CD4-positive, alpha-beta T cell (primary cell): Measurements from ENCODE around the gene DTX1. TPM values are rescaled to one million over a fixed set of nuclear protein-coding genes. Genes with fewer than 3 reads are reported as not detected.
A peak's percentile ranks its signal among the peaks of the same experiment; 100 is the strongest.

ENCODE experiments used
- ATAC-seq: fragments of 200-7000 bp; cut with Tn5 transposase; one replicate; pipeline ENCODE4 v1.10.0; 2022; ENCODE audit warnings: mild to moderate bottlenecking; ENCODE audit not compliant: poor library complexity
- CTCF ChIA-PET: fragments of 350-600 bp; sonication (Branson Sonifier 250); formaldehyde crosslinking; loops from one replicate; lab custom pipeline; 2021; ENCODE audit warnings: antibody characterized with exemption, inconsistent platforms; lab: Charles Lee
- POLR2A ChIA-PET: fragments of 350-600 bp; sonication (Branson Sonifier 250); formaldehyde crosslinking; loops from one replicate; lab custom pipeline; 2021; ENCODE audit warnings: antibody characterized with exemption, inconsistent platforms; lab: Charles Lee
- DNase-seq, 14 experiments: peaks; one replicate each; pipeline ENCODE4 v3.0.0-alpha.2; 2013 to 2020; ENCODE audit warnings: mixed read lengths in 2 of 14
- H3K27ac ChIP-seq, 2 donors: one replicate each; pipeline versions ENCODE4 v1.5.1 to v1.7.0; 2013; ENCODE audit warnings: low read length in 2 of 2, low read depth in 1 of 2, mild to moderate bottlenecking in 1 of 2
- H3K27me3 ChIP-seq, 2 experiments: 1 replicate in 1 of 2; 2 replicates in 1 of 2; pipeline versions ENCODE4 v1.6.1 to v1.7.0; 2013; ENCODE audit warnings: low read length in 2 of 2, control low read depth in 1 of 2, mild to moderate bottlenecking in 1 of 2, moderate library complexity in 1 of 2; ENCODE audit not compliant: insufficient read depth in 2 of 2, control insufficient read depth in 1 of 2
- H3K36me3 ChIP-seq: one replicate; pipeline ENCODE4 v1.6.1; 2013; ENCODE audit warnings: low read length, control low read depth; ENCODE audit not compliant: insufficient read depth
- H3K4me1 ChIP-seq: one replicate; pipeline ENCODE4 v1.6.1; 2013; ENCODE audit warnings: low read length, control low read depth; ENCODE audit not compliant: insufficient read depth
- H3K4me3 ChIP-seq: one replicate; pipeline ENCODE4 v1.5.1; 2013; ENCODE audit warnings: mild to moderate bottlenecking, low read length, moderate library complexity
- H3K9me3 ChIP-seq, 2 experiments: 1 replicate in 1 of 2; 2 replicates in 1 of 2; pipeline versions ENCODE4 v1.6.1 to v1.7.0; 2013; ENCODE audit warnings: low read length in 2 of 2, mild to moderate bottlenecking in 2 of 2, control low read depth in 1 of 2, moderate library complexity in 1 of 2; ENCODE audit not compliant: control insufficient read depth in 1 of 2, insufficient read depth in 1 of 2
- H3K27ac Mint-ChIP-seq: one replicate; pipeline ENCODE4 v1.8.0; 2020; ENCODE audit warnings: mixed read lengths
- H3K27me3 Mint-ChIP-seq: one replicate; pipeline ENCODE4 v1.8.0; 2021; ENCODE audit warnings: mixed read lengths
- H3K36me3 Mint-ChIP-seq: one replicate; pipeline ENCODE4 v1.8.0; 2021; ENCODE audit warnings: low read depth, mixed read lengths
- H3K4me1 Mint-ChIP-seq: one replicate; pipeline ENCODE4 v1.8.0; 2021; ENCODE audit warnings: low read depth, mixed read lengths
- H3K4me3 Mint-ChIP-seq: one replicate; pipeline ENCODE4 v1.8.0; 2020; ENCODE audit warnings: mild to moderate bottlenecking, mixed read lengths
- H3K9me3 Mint-ChIP-seq: one replicate; pipeline ENCODE4 v1.8.0; 2020; ENCODE audit warnings: mixed read lengths
- intact Hi-C, 2 experiments: fragments of 100-400 bp; cut with DNase I in 1 of 2; cut with micrococcal nuclease in 1 of 2; formaldehyde crosslinking; loops; one replicate each; pipeline versions ENCODE4 v1.15.1 to v1.9.0; 2023 to 2025; cut with DNase I, micrococcal nuclease
- total RNA-seq, 174 experiments: library from RNA in 2 of 174; stranded (reverse) in 2 of 174; gene quantifications; one replicate each; pipeline ENCODE4 v1.2.3 and lab custom pipeline; 2021 to 2026
- TF ChIP-seq, protein P1 (sequence below): fragments of 200-600 bp; IDR thresholded peaks from one replicate; pipeline ENCODE4 v1.8.0; 2022; ENCODE audit warnings: antibody characterized with exemption, mild to moderate bottlenecking

DTX1 gene
- total RNA-seq, 2 experiments from 2014 or later = 14.0 to 14.2 TPM

DNA sequence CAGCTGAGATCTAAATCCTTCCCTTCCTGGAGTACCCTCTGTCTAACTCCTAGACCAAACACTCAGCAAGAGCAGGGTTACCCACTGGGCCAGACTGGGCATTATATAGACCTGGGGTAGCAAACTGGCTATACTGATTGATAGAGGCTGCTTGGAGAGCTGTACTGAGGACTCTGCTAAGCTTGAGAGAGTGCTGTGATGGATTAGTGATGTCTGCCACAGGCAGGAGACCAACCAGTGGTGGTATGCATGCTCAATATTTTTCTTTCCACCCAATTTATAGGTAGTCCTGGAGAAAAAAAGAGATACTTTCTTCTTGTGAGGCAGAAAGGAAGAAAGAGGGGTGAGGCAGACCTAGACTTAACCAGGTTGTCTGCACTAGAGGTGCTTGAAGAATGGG lies 33.3 kb downstream of the DTX1 start:
- ATAC-seq = no peak
- DNase-seq = no peak
- peaks cover 90% of the 10 kb centered on the region for H3K4me1 ChIP-seq

DNA sequence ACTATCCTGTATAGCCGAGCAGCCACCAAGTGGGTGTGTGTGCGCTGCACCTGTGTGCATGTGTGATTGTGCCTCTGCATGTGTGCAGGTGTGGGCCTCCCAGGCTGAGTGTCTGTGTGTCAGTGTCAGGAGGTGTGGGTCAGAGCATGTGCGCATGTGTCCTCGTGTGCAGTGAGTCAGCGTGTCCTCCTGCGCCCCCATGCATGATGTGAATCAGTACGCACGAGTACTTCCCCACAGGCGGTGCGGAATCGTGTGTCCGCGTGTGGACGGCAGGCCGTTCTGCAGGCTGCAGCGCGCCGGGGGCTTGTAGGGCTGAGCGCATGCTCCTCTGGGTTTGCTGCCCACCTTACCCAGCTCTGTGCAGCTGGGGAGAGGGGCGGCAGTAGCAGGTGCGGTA lies 34.2 kb downstream of the DTX1 start:
- peaks cover 21% of the 10 kb centered on the region for H3K36me3 Mint-ChIP-seq
- H3K9me3 Mint-ChIP-seq = no peaks in the 10 kb centered on the region
- peak overlapping the region; percentile 23 for H3K4me3 Mint-ChIP-seq

More for the DNA sequence above, 33.3 kb downstream of the DTX1 start:
- Histone ChIP-seq H3K27me3 (no peaks in the 10 kb centered on the region), H3K36me3 (no peaks in the 10 kb centered on the region), H3K27ac (peak overlapping the region; percentile 58 to 76), H3K9me3 (no peaks in the 10 kb centered on the region), H3K4me3 (peak overlapping the region; percentile 26)
- Mint-ChIP-seq H3K36me3 (peaks cover 14% of the 10 kb centered on the region), H3K27me3 (no peaks in the 10 kb centered on the region), H3K4me1 (peaks cover 90% of the 10 kb centered on the region), H3K9me3 (no peaks in the 10 kb centered on the region), H3K27ac (peak overlapping the region; percentile 66), H3K4me3 (peak overlapping the region; percentile 26)
- TF ChIP-seq, protein P1, sequence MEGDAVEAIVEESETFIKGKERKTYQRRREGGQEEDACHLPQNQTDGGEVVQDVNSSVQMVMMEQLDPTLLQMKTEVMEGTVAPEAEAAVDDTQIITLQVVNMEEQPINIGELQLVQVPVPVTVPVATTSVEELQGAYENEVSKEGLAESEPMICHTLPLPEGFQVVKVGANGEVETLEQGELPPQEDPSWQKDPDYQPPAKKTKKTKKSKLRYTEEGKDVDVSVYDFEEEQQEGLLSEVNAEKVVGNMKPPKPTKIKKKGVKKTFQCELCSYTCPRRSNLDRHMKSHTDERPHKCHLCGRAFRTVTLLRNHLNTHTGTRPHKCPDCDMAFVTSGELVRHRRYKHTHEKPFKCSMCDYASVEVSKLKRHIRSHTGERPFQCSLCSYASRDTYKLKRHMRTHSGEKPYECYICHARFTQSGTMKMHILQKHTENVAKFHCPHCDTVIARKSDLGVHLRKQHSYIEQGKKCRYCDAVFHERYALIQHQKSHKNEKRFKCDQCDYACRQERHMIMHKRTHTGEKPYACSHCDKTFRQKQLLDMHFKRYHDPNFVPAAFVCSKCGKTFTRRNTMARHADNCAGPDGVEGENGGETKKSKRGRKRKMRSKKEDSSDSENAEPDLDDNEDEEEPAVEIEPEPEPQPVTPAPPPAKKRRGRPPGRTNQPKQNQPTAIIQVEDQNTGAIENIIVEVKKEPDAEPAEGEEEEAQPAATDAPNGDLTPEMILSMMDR = no peak
- ChIA-PET CTCF (interaction anchor here (0.8 to 1.9 kb wide), 2 partner anchors 9 to 14 kb away, joined by 3 to 4 read pairs; no protein-coding TSS in a partner anchor), POLR2A (interaction anchor here (0.9 to 1.0 kb wide), 2 partner anchors 19 to 112 kb away, joined by 3 to 4 read pairs; partner anchors contain the start of gene OAS2)
- intact Hi-C loops = loop anchor here in 1 of 2 experiments (10.0 kb wide), 1 partner anchor 65 kb away; no protein-coding TSS in a partner anchor

DNA sequence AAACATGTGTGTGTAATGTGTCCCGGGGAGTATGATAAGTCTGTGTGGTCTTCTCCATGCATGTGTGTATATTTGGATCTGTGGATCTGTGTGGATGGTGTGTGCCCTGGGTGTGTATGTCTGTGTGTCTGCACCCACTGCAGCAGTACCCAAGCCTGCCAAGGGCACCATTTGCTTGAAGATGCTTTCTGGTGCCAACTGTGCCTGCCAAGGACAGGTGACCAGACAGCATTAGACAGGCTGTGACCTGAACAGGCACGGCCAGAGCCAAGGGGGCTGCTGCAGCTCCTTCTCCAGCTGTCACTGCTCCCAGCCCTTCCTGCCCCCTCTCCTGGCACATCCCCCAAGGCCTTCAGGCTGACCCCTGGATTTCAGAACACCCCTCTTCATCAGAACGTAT lies 35.0 kb downstream of the DTX1 start:
- H3K4me1 Mint-ChIP-seq = peaks cover 79% of the 10 kb centered on the region
- H3K36me3 Mint-ChIP-seq = peaks cover 21% of the 10 kb centered on the region
- peaks cover 84% of the 10 kb centered on the region for H3K4me1 ChIP-seq
- H3K4me3 Mint-ChIP-seq = peak overlapping the region; percentile 44
- no peaks in the 10 kb centered on the region for H3K27me3 ChIP-seq
- H3K27ac Mint-ChIP-seq = peak overlapping the region; percentile 66
- H3K36me3 ChIP-seq = peaks cover 8% of the 10 kb centered on the region
- ChIA-PET CTCF (no interaction called here), POLR2A (interaction anchor here (0.8 kb wide), 1 partner anchor 42 kb away, joined by 3 read pairs; no protein-coding TSS in a partner anchor)
- ATAC-seq (no peak), DNase-seq (no peak)
- H3K4me3 ChIP-seq = no peak overlapping the region
- H3K9me3 Mint-ChIP-seq = no peaks in the 10 kb centered on the region
- H3K27me3 Mint-ChIP-seq = no peaks in the 10 kb centered on the region
- H3K9me3 ChIP-seq = no peaks in the 10 kb centered on the region
- intact Hi-C loops = no loop called here
- TF ChIP-seq, protein P1 = no peak
- H3K27ac ChIP-seq = no peak overlapping the region

More for the DNA sequence above, 34.2 kb downstream of the DTX1 start:
- H3K4me1 Mint-ChIP-seq = peaks cover 87% of the 10 kb centered on the region
- DNase-seq (no peak), ATAC-seq (no peak)
- H3K36me3 ChIP-seq = peaks cover 8% of the 10 kb centered on the region
- TF ChIP-seq, protein P1 = no peak
- no peaks in the 10 kb centered on the region for H3K9me3 ChIP-seq
- POLR2A ChIA-PET = no interaction called here
- intact Hi-C loops = no loop called here
- H3K27ac Mint-ChIP-seq = peak overlapping the region; percentile 66
- no peak overlapping the region for H3K4me3 ChIP-seq
- no peaks in the 10 kb centered on the region for H3K27me3 ChIP-seq
- no peak overlapping the region for H3K27ac ChIP-seq
- peaks cover 90% of the 10 kb centered on the region for H3K4me1 ChIP-seq
- no peaks in the 10 kb centered on the region for H3K27me3 Mint-ChIP-seq
- CTCF ChIA-PET = no interaction called here
